ENCODE data around the gene ZCCHC9. TPM values are rescaled to one million over a fixed set of nuclear protein-coding genes. Genes with fewer than 3 reads are reported as not detected.

Gene ZCCHC9
- total RNA-seq, 6 experiments from 2014 or later, result 26.8 to 33.9 (median 31.7) TPM

- Mint-ChIP-seq H3K36me3 (ENCODE audit: low read depth) (peaks cover 41% of the 10 kb centered on the region), H3K9me3 (no peaks in the 10 kb centered on the region), H3K4me1 (ENCODE audit: low read depth) (peaks cover 19% of the 10 kb centered on the region), H3K27ac (peak overlapping the region; percentile 57), H3K27me3 (ENCODE audit: insufficient read depth) (no peaks in the 10 kb centered on the region; the same call in 1 of the 2 replicates), H3K4me3 (no peak overlapping the region)
- TF ChIP-seq CTCF (IDR thresholded peaks at IDR 0.05), result no peak
- no peak for DNase-seq
Measured at GRCh38 chr5:81315830-81316229, 14.4 kb downstream of the ZCCHC9 start.

DNA sequence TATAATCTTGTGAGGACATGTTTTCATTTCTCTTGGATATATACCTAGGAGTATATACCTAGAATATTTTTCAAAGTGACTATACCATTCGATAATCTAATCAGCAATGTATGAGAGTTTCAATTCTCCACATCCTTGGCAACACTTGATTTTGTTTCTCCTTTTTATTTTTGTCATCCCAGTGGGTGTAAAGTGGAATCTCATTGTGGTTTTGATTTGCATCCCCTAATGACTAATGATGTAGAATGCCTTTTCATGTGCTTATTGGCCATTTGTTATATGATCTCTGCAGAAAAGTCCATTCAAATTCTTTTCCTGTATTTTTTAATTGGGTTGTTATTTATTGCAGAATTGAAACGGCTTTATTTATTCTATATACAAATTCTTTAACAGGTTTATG is 15.2 kb downstream of the ZCCHC9 start:
- TF ChIP-seq CTCF (IDR thresholded peaks at IDR 0.05), result no peak
- no peaks in the 10 kb centered on the region for H3K9me3 Mint-ChIP-seq
- no peak overlapping the region for H3K27ac Mint-ChIP-seq
- H3K4me3 Mint-ChIP-seq, result no peak overlapping the region
- DNase-seq, result no peak
- H3K36me3 Mint-ChIP-seq (ENCODE audit: low read depth), result peaks cover 37% of the 10 kb centered on the region
- H3K4me1 Mint-ChIP-seq (ENCODE audit: low read depth), result peaks cover 19% of the 10 kb centered on the region
- no peaks in the 10 kb centered on the region; the same call in 1 of the 2 replicates for H3K27me3 Mint-ChIP-seq (ENCODE audit: insufficient read depth)

GRCh38 chr5:81317536-81317935 is 16.1 kb downstream of the ZCCHC9 start:
- TF ChIP-seq CTCF (IDR thresholded peaks at IDR 0.05), result no peak
- no peak for DNase-seq
- Mint-ChIP-seq H3K4me1 (ENCODE audit: low read depth) (peaks cover 19% of the 10 kb centered on the region), H3K9me3 (no peaks in the 10 kb centered on the region), H3K4me3 (no peak overlapping the region), H3K27ac (no peak overlapping the region), H3K27me3 (ENCODE audit: insufficient read depth) (no peaks in the 10 kb centered on the region; the same call in 1 of the 2 replicates), H3K36me3 (ENCODE audit: low read depth) (peaks cover 33% of the 10 kb centered on the region)

GRCh38 chr5:81326554-81326953 is 25.2 kb downstream of the ZCCHC9 start:
- Mint-ChIP-seq H3K4me3 (no peak overlapping the region), H3K9me3 (no peaks in the 10 kb centered on the region), H3K4me1 (ENCODE audit: low read depth) (no peaks in the 10 kb centered on the region), H3K36me3 (ENCODE audit: low read depth) (no peaks in the 10 kb centered on the region), H3K27me3 (ENCODE audit: insufficient read depth) (no peaks in the 10 kb centered on the region; the same call in none of the 2 replicates), H3K27ac (no peak overlapping the region)
- DNase-seq, result no peak
- TF ChIP-seq CTCF (IDR thresholded peaks at IDR 0.05), result no peak

DNA sequence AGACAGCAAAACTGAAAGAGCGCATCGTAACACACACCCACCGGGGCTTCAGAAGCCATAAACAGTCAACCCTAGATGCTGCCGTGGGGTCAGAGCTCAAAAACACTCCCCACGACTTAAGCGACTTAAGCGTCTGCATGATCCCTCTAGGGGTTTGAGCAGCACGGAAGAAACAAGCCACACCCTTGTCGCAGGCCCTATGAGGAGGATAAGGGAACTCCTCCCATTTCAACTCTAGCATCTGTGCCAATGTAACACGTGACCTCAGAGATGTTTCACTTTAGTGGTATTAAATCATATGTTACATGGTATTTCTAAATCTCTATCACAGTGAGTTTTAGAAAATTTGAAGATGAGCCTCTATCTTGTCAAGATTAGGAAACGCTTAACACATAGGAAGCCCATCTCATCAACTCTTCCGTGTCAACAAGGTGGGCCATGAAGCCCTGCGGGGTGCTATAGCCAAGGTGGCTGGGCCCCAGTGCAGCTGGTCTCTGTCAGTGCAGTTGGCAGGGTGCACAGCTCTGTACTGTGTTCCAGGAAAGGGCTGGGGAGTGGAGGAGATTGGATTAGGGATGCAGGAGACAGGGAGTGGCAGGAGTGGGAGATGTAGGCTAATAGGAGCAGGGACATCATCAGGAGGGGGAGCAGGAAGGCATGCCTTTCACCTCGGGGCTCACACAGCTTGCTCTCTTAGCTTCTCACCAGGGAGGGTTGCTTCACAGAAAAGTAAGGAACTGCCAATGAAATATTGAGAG is 33.1 kb downstream of the ZCCHC9 start:
- H3K4me1 Mint-ChIP-seq (ENCODE audit: low read depth), result no peaks in the 10 kb centered on the region
- no peak overlapping the region for H3K27ac Mint-ChIP-seq
- H3K4me3 Mint-ChIP-seq, result no peak overlapping the region
- H3K9me3 Mint-ChIP-seq, result no peaks in the 10 kb centered on the region
- peaks cover 5% of the 10 kb centered on the region; the same call in 1 of the 2 replicates for H3K27me3 Mint-ChIP-seq (ENCODE audit: insufficient read depth)
- H3K36me3 Mint-ChIP-seq (ENCODE audit: low read depth), result no peaks in the 10 kb centered on the region; the same call in 1 of the 2 replicates
- no peak for TF ChIP-seq CTCF (IDR thresholded peaks at IDR 0.05)
- DNase-seq, result no peak
